Measurements from ENCODE around the gene JARID2. TPM values are rescaled to one million over a fixed set of nuclear protein-coding genes. Genes with fewer than 3 reads are reported as not detected.
A peak's percentile ranks its signal among the peaks of the same experiment; 100 is the strongest.

JARID2 gene
- total and polyA plus RNA-seq, 9 of the 15 experiments (the other 6 are each of a cell fraction or from before 2014, with no cell fraction given) = 5.0 to 29.0 (median 15.6) TPM

GRCh38 chr6:15245361-15246216 lies at the start of gene JARID2 (continued):
- TF ChIP-seq, protein P1, sequence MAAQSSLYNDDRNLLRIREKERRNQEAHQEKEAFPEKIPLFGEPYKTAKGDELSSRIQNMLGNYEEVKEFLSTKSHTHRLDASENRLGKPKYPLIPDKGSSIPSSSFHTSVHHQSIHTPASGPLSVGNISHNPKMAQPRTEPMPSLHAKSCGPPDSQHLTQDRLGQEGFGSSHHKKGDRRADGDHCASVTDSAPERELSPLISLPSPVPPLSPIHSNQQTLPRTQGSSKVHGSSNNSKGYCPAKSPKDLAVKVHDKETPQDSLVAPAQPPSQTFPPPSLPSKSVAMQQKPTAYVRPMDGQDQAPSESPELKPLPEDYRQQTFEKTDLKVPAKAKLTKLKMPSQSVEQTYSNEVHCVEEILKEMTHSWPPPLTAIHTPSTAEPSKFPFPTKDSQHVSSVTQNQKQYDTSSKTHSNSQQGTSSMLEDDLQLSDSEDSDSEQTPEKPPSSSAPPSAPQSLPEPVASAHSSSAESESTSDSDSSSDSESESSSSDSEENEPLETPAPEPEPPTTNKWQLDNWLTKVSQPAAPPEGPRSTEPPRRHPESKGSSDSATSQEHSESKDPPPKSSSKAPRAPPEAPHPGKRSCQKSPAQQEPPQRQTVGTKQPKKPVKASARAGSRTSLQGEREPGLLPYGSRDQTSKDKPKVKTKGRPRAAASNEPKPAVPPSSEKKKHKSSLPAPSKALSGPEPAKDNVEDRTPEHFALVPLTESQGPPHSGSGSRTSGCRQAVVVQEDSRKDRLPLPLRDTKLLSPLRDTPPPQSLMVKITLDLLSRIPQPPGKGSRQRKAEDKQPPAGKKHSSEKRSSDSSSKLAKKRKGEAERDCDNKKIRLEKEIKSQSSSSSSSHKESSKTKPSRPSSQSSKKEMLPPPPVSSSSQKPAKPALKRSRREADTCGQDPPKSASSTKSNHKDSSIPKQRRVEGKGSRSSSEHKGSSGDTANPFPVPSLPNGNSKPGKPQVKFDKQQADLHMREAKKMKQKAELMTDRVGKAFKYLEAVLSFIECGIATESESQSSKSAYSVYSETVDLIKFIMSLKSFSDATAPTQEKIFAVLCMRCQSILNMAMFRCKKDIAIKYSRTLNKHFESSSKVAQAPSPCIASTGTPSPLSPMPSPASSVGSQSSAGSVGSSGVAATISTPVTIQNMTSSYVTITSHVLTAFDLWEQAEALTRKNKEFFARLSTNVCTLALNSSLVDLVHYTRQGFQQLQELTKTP (IDR thresholded peaks at IDR 0.05; ENCODE audit: low read depth in 1 of 2, partially characterized antibody in 2 of 2) = peak; percentile 70 to 93
- TF ChIP-seq POLR2G (IDR thresholded peaks at IDR 0.05; ENCODE audit: low read depth, low read length) (peak; percentile 76), AFF4 (CRISPR knock-in tag; IDR thresholded peaks at IDR 0.05) (peak; percentile 29; the same call in 1 of the 2 replicates), ZBED1 (IDR thresholded peaks at IDR 0.05) (no peak), CHD4 (IDR thresholded peaks at IDR 0.05; ENCODE audit: insufficient read depth, insufficient replicate concordance, low read depth, low read length, poor library complexity, severe bottlenecking) (peak; percentile 92), ZBTB9 (CRISPR knock-in tag; IDR thresholded peaks at IDR 0.05) (peak; percentile 84), EHMT2 (IDR thresholded peaks at IDR 0.05) (peak; percentile 84), THAP12 (CRISPR knock-in tag; IDR thresholded peaks at IDR 0.05) (peak; percentile 28; the same call in 1 of the 2 replicates), ESRRA (IDR thresholded peaks at IDR 0.05; ENCODE audit: borderline replicate concordance, low read depth) (no peak), HMG20A (CRISPR knock-in tag; conservative IDR thresholded peaks at IDR 0.05) (no peak), HMGN3 (IDR thresholded peaks at IDR 0.05; ENCODE audit: borderline replicate concordance, extremely low read depth, insufficient read length, low read depth, low read length) (peak; percentile 83)

Measured in K562 (cell line).